Transverse colon (tissue), 4 donors: ENCODE measurements around the gene ZNF862. TPM values are rescaled to one million over a fixed set of nuclear protein-coding genes. Genes with fewer than 3 reads are reported as not detected.

Source experiments
- DNase-seq: peaks from one replicate; pipeline ENCODE4 v3.0.0-alpha.2; 2019
- H3K27ac ChIP-seq, 4 donors: fragments of 200-600 bp; sonication (generic); 2 replicates each; pipeline ENCODE4 v1.5.1; 2016 to 2018; ENCODE audit warnings: inconsistent platforms in 4 of 4
- H3K27me3 ChIP-seq: fragments of 200-600 bp; sonication (generic); 2 replicates; pipeline ENCODE4 v1.5.1; 2017; ENCODE audit warnings: inconsistent platforms
- H3K36me3 ChIP-seq, 4 donors: fragments of 200-600 bp; sonication (generic); 2 replicates each; pipeline ENCODE4 v1.5.1; 2017 to 2019; ENCODE audit warnings: inconsistent platforms in 4 of 4
- H3K4me1 ChIP-seq, 4 donors: fragments of 200-600 bp; sonication (generic); 2 replicates each; pipeline ENCODE4 v1.5.1; 2017 to 2020; ENCODE audit warnings: inconsistent platforms in 4 of 4
- H3K4me3 ChIP-seq, 4 donors: fragments of 200-600 bp; sonication (generic); 1 replicate in 1 of 4; 2 replicates in 3 of 4; pipeline versions ENCODE4 v1.5.1 to v1.6.1; 2017 to 2019; ENCODE audit warnings: inconsistent platforms in 4 of 4
- H3K9me3 ChIP-seq, 2 donors: fragments of 200-600 bp; sonication (generic); 2 replicates each; pipeline ENCODE4 v1.5.1; 2017 to 2019; ENCODE audit warnings: inconsistent platforms in 2 of 2
- EP300 ChIP-seq: sonication (generic); formaldehyde crosslinking; IDR thresholded peaks from one replicate; pipeline ENCODE4 v1.6.1; 2017; ENCODE audit warnings: antibody characterized with exemption, low read depth
- POLR2A ChIP-seq: fragments of 450-650 bp; IDR thresholded peaks from one replicate; pipeline ENCODE4 v1.6.1; 2016; ENCODE audit warnings: antibody characterized with exemption, mild to moderate bottlenecking, moderate library complexity
- POLR2AphosphoS5 ChIP-seq, 3 donors: sonication (generic); formaldehyde crosslinking; IDR thresholded peaks; one replicate each; pipeline ENCODE4 v1.6.1; 2016; ENCODE audit warnings: antibody characterized with exemption in 3 of 3
- WGBS, 2 donors: methylation state at CpG; one replicate each; pipeline ENCODE4 v1.1.5; 2018; ENCODE audit warnings: low coverage in 1 of 2; 5-methylcytosine and 5-hydroxymethylcytosine counted together
- in situ Hi-C, 4 donors: fragments of 200-750 bp; cut with MboI; loops; one replicate each; pipeline versions ENCODE4 v1.15.0 to v1.15.1; 2017; ENCODE audit warnings: low sequenced_read_pairs in 3 of 4, low pct_ligation_motif_present in 1 of 4, low pct_unique_long_range_greater_than_20kb in 1 of 4
- intact Hi-C: fragments of 100-400 bp; cut with DNase I; formaldehyde crosslinking; loops from one replicate; pipeline ENCODE4 v1.15.1; 2023; ENCODE audit warnings: low total_unique reads
- total RNA-seq, 4 donors: library from RNA; depleted of rRNA; stranded (reverse); fragments of >200 nt; gene quantifications; one replicate each; pipeline ENCODE4 v1.1.0, GENCODE V29; 2016
- TF ChIP-seq, protein P1 (sequence below), 5 experiments: fragments of 200-600 bp in 3 of 5; fragments of 450-650 bp in 2 of 5; sonication (generic) in 3 of 5; IDR thresholded peaks; 1 replicate in 2 of 5; 2 replicates in 3 of 5; pipeline ENCODE4 v1.5.1; 2016 to 2017; ENCODE audit warnings: antibody characterized with exemption in 5 of 5, inconsistent platforms in 3 of 5, mild to moderate bottlenecking in 2 of 5, moderate library complexity in 1 of 5

The ZNF862 gene
- total RNA-seq, 4 donors from 2014 or later = 12.7 to 23.5 (median 17.6) TPM

DNA sequence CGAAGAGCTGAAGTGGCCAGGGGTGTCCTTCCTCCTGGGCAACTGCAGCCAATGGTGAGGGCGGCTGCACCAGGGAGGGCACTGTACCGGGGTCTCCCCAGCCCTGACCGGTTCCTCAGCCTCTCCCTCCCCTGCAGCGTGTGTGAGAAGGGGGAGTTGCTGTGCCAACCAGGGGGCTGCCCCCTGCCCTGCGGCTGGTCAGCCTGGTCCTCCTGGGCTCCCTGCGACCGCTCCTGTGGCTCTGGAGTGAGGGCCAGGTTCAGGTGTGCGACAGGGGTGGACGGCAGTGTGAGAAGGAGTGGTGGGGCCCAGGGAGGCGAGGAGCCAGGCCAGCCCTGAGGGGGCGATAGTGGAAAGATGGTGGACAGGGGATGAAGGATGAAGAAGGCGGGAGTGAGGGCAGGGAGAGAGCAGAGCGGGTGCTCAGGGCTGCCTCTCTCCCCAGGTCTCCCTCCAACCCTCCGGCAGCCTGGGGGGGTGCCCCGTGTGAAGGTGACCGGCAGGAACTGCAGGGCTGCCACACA lies 34.6 kb upstream of the ZNF862 start:
- in situ Hi-C loops = no loop called here

DNA sequence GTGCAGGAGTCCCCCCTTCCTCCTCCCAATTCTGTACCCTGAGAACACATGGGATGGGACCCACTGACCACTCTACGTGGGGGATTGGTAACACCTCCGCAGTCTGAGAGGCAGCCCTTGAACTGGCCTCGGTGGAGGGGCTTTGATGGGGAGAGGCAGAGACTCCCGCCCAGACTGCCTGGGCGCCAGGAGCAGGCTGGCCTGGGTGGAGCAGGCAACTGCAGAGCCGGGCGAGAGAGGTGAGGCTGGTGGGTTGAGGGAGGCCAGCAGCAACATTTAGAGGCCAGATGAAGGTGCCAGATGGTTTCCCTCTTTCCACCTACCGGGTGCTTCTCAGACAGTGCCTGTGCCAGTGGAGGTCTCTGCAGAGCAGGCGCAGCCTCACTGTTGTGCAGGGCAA lies 34.1 kb upstream of the ZNF862 start:
- intact Hi-C loops (no loop called here), in situ Hi-C loops (no loop called here)
- DNase-seq = no peak
- H3K36me3 ChIP-seq = no peaks in the 10 kb centered on the region
- no peak overlapping the region for H3K4me3 ChIP-seq
- no peaks in the 10 kb centered on the region for H3K27me3 ChIP-seq
- H3K9me3 ChIP-seq = no peaks in the 10 kb centered on the region
- H3K4me1 ChIP-seq = no peaks in the 10 kb centered on the region
- WGBS, 2 donors = 77 to 100% methylated on average over 2 to 9 of the region's 9 CpGs
- no peak for TF ChIP-seq POLR2AphosphoS5 (IDR thresholded peaks at IDR 0.05)
- TF ChIP-seq, protein P1, sequence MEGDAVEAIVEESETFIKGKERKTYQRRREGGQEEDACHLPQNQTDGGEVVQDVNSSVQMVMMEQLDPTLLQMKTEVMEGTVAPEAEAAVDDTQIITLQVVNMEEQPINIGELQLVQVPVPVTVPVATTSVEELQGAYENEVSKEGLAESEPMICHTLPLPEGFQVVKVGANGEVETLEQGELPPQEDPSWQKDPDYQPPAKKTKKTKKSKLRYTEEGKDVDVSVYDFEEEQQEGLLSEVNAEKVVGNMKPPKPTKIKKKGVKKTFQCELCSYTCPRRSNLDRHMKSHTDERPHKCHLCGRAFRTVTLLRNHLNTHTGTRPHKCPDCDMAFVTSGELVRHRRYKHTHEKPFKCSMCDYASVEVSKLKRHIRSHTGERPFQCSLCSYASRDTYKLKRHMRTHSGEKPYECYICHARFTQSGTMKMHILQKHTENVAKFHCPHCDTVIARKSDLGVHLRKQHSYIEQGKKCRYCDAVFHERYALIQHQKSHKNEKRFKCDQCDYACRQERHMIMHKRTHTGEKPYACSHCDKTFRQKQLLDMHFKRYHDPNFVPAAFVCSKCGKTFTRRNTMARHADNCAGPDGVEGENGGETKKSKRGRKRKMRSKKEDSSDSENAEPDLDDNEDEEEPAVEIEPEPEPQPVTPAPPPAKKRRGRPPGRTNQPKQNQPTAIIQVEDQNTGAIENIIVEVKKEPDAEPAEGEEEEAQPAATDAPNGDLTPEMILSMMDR (IDR thresholded peaks at IDR 0.05) = no peak
- TF ChIP-seq EP300 = no peak
- TF ChIP-seq POLR2A = no peak
- no peak overlapping the region for H3K27ac ChIP-seq

More for the DNA sequence above, 34.6 kb upstream of the ZNF862 start:
- H3K27me3 ChIP-seq = no peaks in the 10 kb centered on the region
- WGBS, 2 donors = 73% methylated on average over 16 of the region's 17 CpGs; no CpG with 5 or more reads in 1 of the 2 donors
- no peaks in the 10 kb centered on the region for H3K4me1 ChIP-seq
- H3K36me3 ChIP-seq = no peaks in the 10 kb centered on the region
- intact Hi-C loops = no loop called here
- H3K27ac ChIP-seq = no peak overlapping the region
- H3K4me3 ChIP-seq = no peak overlapping the region
- no peaks in the 10 kb centered on the region for H3K9me3 ChIP-seq
- no peak for DNase-seq
- TF ChIP-seq, protein P1 (IDR thresholded peaks at IDR 0.05) = no peak
- TF ChIP-seq POLR2A = no peak
- TF ChIP-seq EP300 = no peak
- no peak for TF ChIP-seq POLR2AphosphoS5 (IDR thresholded peaks at IDR 0.05)

- TF ChIP-seq, protein P1 (IDR thresholded peaks at IDR 0.05) = no peak
- TF ChIP-seq POLR2AphosphoS5 (IDR thresholded peaks at IDR 0.05) = no peak
- TF ChIP-seq POLR2A = no peak
- no peak for TF ChIP-seq EP300
- Histone ChIP-seq H3K27ac (no peak overlapping the region), H3K36me3 (no peaks in the 10 kb centered on the region), H3K27me3 (no peaks in the 10 kb centered on the region), H3K9me3 (no peaks in the 10 kb centered on the region), H3K4me1 (no peaks in the 10 kb centered on the region), H3K4me3 (no peak overlapping the region)
- WGBS, 2 donors = 78% methylated on average over 16 of the region's 16 CpGs; no CpG with 5 or more reads in 1 of the 2 donors
- in situ Hi-C loops (no loop called here), intact Hi-C loops (no loop called here)
- no peak for DNase-seq
These were observed 31.4 kb upstream of the ZNF862 start for GRCh38 chr7:149806726-149807125.

DNA sequence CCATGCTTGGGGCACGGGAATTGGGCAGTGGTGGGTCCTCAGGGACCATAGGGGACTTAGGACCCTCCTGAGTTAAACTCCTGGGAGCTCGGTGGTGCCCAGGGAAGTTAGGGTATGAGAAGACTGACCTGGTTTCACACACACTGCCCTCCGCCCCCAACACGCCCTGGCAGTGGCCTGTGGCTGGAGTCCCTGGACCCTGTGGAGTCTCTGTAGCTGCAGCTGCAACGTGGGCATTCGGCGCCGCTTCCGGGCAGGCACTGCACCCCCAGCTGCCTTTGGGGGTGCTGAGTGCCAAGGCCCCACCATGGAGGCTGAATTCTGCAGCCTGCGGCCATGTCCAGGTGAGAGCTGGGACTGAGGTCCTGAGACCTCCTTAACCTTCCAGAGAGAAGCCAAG lies 29.9 kb upstream of the ZNF862 start:
- H3K4me1 ChIP-seq = no peaks in the 10 kb centered on the region
- no peak for TF ChIP-seq EP300
- TF ChIP-seq, protein P1 (IDR thresholded peaks at IDR 0.05) = no peak
- TF ChIP-seq POLR2AphosphoS5 (IDR thresholded peaks at IDR 0.05) = no peak
- no peak for TF ChIP-seq POLR2A
- intact Hi-C loops = no loop called here
- WGBS, 2 donors = 100% methylated on average over 4 of the region's 10 CpGs; no CpG with 5 or more reads in 1 of the 2 donors
- no peak overlapping the region for H3K4me3 ChIP-seq
- no peaks in the 10 kb centered on the region for H3K27me3 ChIP-seq
- no peaks in the 10 kb centered on the region for H3K9me3 ChIP-seq
- no peak overlapping the region for H3K27ac ChIP-seq
- no peak for DNase-seq
- in situ Hi-C loops = no loop called here
- no peaks in the 10 kb centered on the region for H3K36me3 ChIP-seq
